Stimulated activated CD4-positive, alpha-beta T cell treated with anti-CD3 and anti-CD28 coated beads, TNF-alpha, amount 100 ng/mL, for 1 hour (primary cell): Measurements from ENCODE around the gene SMAD7.

Experiments used
- DNase-seq, 3 donors: peaks; one replicate each; pipeline ENCODE4 v3.0.0-alpha.2; 2020; ENCODE audit warnings: low read depth in 3 of 3, low spot score in 1 of 3

SMAD7 gene

GRCh38 chr18:48962252-48962993 is 11.7 kb upstream of the SMAD7 start:
- no peak for DNase-seq

GRCh38 chr18:48961547-48961946 is 10.8 kb upstream of the SMAD7 start:
- no peak for DNase-seq

GRCh38 chr18:48959921-48960920 is 9.5 kb upstream of the SMAD7 start:
- DNase-seq = no peak

- DNase-seq = no peak
Observed at GRCh38 chr18:48959551-48959920, 8.8 kb upstream of the SMAD7 start.

GRCh38 chr18:48958951-48959350 is 8.2 kb upstream of the SMAD7 start:
- no peak for DNase-seq

GRCh38 chr18:48957616-48958015 is 6.9 kb upstream of the SMAD7 start:
- no peak for DNase-seq

GRCh38 chr18:48957136-48957535 is 6.4 kb upstream of the SMAD7 start:
- no peak for DNase-seq

GRCh38 chr18:48956356-48956755 is 5.6 kb upstream of the SMAD7 start:
- DNase-seq = no peak

GRCh38 chr18:48955830-48956261 is 5.1 kb upstream of the SMAD7 start:
- no peak for DNase-seq

- no peak for DNase-seq
Observed at GRCh38 chr18:48954886-48955819, 4.4 kb upstream of the SMAD7 start.

GRCh38 chr18:48953104-48953706 is 2.4 kb upstream of the SMAD7 start:
- DNase-seq = no peak

GRCh38 chr18:48952287-48953103 is 1.7 kb upstream of the SMAD7 start:
- DNase-seq = peak in 1 of 3 donors; percentile 31

GRCh38 chr18:48951448-48952286 is 902 bp upstream of the SMAD7 start:
- peak; percentile 58 to 73 (median 64) for DNase-seq

GRCh38 chr18:48949606-48950535 is 894 bp downstream of the SMAD7 start:
- no peak for DNase-seq

- no peak for DNase-seq
Observed at GRCh38 chr18:48949050-48949605, 1.6 kb downstream of the SMAD7 start.

- no peak for DNase-seq
Observed at GRCh38 chr18:48948112-48949049, 2.4 kb downstream of the SMAD7 start.
